ENCODE measurements around the gene MINK1. TPM values are rescaled to one million over a fixed set of nuclear protein-coding genes. Genes with fewer than 3 reads are reported as not detected.
"Not testable (repeated sequence)": the region's sequence is repeated elsewhere in the genome, so short reads cannot be mapped to it uniquely, and the experiment has no call there.

MINK1 gene
- total RNA-seq, 1 donor from 2014 or later = 58.4 TPM

GRCh38 chr17:4827399-4827798, 5.7 kb upstream of the MINK1 start:
- Histone ChIP-seq H3K4me3 (ENCODE audit: low read depth, low read length) (no peak overlapping the region), H3K27me3 (ENCODE audit: control insufficient read depth, insufficient read depth, low read length) (no peaks in the 10 kb centered on the region), H3K36me3 (ENCODE audit: control insufficient read depth, insufficient read depth, low read length) (peaks cover 2% of the 10 kb centered on the region)
- DNase-seq (ENCODE audit: low read depth) = no peak
- no peak for FAIRE-seq
- no peak for TF ChIP-seq CTCF (IDR thresholded peaks at IDR 0.05; ENCODE audit: insufficient read depth, low read length, severe bottlenecking)

- DNase-seq (ENCODE audit: low read depth); H3K27me3 ChIP-seq (ENCODE audit: control insufficient read depth, insufficient read depth, low read length); H3K36me3 ChIP-seq (ENCODE audit: control insufficient read depth, insufficient read depth, low read length); FAIRE-seq: not testable (repeated sequence)
- peak overlapping the region; percentile 99 for H3K4me3 ChIP-seq (ENCODE audit: low read depth, low read length)
These were observed 337 bp upstream of the MINK1 start for GRCh38 chr17:4832829-4833177.

GRCh38 chr17:4833941-4834680, 971 bp downstream of the MINK1 start:
- DNase-seq (ENCODE audit: low read depth) = no peak
- Histone ChIP-seq H3K27me3 (ENCODE audit: control insufficient read depth, insufficient read depth, low read length) (no peaks in the 10 kb centered on the region), H3K4me3 (ENCODE audit: low read depth, low read length) (peak overlapping the region; percentile 99), H3K36me3 (ENCODE audit: control insufficient read depth, insufficient read depth, low read length) (peaks cover 5% of the 10 kb centered on the region)
- no peak for TF ChIP-seq CTCF (IDR thresholded peaks at IDR 0.05; ENCODE audit: insufficient read depth, low read length, severe bottlenecking)
- no peak for FAIRE-seq

GRCh38 chr17:4834681-4835020, 1.5 kb downstream of the MINK1 start:
- Histone ChIP-seq H3K27me3 (ENCODE audit: control insufficient read depth, insufficient read depth, low read length) (no peaks in the 10 kb centered on the region), H3K4me3 (ENCODE audit: low read depth, low read length) (peak overlapping the region; percentile 99), H3K36me3 (ENCODE audit: control insufficient read depth, insufficient read depth, low read length) (peaks cover 5% of the 10 kb centered on the region)
- no peak for TF ChIP-seq CTCF (IDR thresholded peaks at IDR 0.05; ENCODE audit: insufficient read depth, low read length, severe bottlenecking)
- FAIRE-seq = no peak
- DNase-seq (ENCODE audit: low read depth) = no peak

GRCh38 chr17:4836221-4836620, 3.1 kb downstream of the MINK1 start:
- Histone ChIP-seq H3K36me3 (ENCODE audit: control insufficient read depth, insufficient read depth, low read length) (peaks cover 8% of the 10 kb centered on the region), H3K4me3 (ENCODE audit: low read depth, low read length) (no peak overlapping the region), H3K27me3 (ENCODE audit: control insufficient read depth, insufficient read depth, low read length) (no peaks in the 10 kb centered on the region)
- DNase-seq (ENCODE audit: low read depth) (no peak), FAIRE-seq (no peak)
- TF ChIP-seq CTCF (IDR thresholded peaks at IDR 0.05; ENCODE audit: insufficient read depth, low read length, severe bottlenecking) = no peak

GRCh38 chr17:4837471-4838308, 4.5 kb downstream of the MINK1 start:
- DNase-seq (ENCODE audit: low read depth) (no peak), FAIRE-seq (no peak)
- Histone ChIP-seq H3K27me3 (ENCODE audit: control insufficient read depth, insufficient read depth, low read length) (no peaks in the 10 kb centered on the region), H3K36me3 (ENCODE audit: control insufficient read depth, insufficient read depth, low read length) (peaks cover 9% of the 10 kb centered on the region), H3K4me3 (ENCODE audit: low read depth, low read length) (no peak overlapping the region)
- TF ChIP-seq CTCF (IDR thresholded peaks at IDR 0.05; ENCODE audit: insufficient read depth, low read length, severe bottlenecking) = no peak
